ENCODE measurements around the gene HSD3B1. TPM values are rescaled to one million over a fixed set of nuclear protein-coding genes. Genes with fewer than 3 reads are reported as not detected.

The HSD3B1 gene
- total RNA-seq, 1 experiment from 2014 or later: not detected

GRCh38 chr1:119477710-119478109 is 29.3 kb upstream of the HSD3B1 start (continued):
- no peak for TF ChIP-seq MLX (CRISPR knock-in tag; IDR thresholded peaks at IDR 0.05)

- ChIA-PET CTCF (interaction anchor here (0.9 kb wide), 1 partner anchor 64 kb away, joined by 5 read pairs; no protein-coding TSS in a partner anchor), POLR2A (no interaction called here)
- ATAC-seq: no peak
- H3K27me3 Mint-ChIP-seq (ENCODE audit: low read depth): no peaks in the 10 kb centered on the region
- no peak overlapping the region for H3K4me3 Mint-ChIP-seq
- peaks cover 20% of the 10 kb centered on the region for H3K4me1 Mint-ChIP-seq
- no peaks in the 10 kb centered on the region for H3K36me3 Mint-ChIP-seq
- TF ChIP-seq MXD4 (CRISPR knock-in tag; IDR thresholded peaks at IDR 0.05; ENCODE audit: borderline replicate concordance) (no peak), ZNF396 (CRISPR knock-in tag; IDR thresholded peaks at IDR 0.05; ENCODE audit: borderline replicate concordance) (no peak), NFYB (CRISPR knock-in tag; conservative IDR thresholded peaks at IDR 0.05; ENCODE audit: low read depth) (no peak), USF2 (CRISPR knock-in tag; IDR thresholded peaks at IDR 0.05) (no peak), RORB (CRISPR knock-in tag; IDR thresholded peaks at IDR 0.05) (no peak), SOX15 (CRISPR knock-in tag; IDR thresholded peaks at IDR 0.05) (no peak), ATF3 (CRISPR knock-in tag; conservative IDR thresholded peaks at IDR 0.05) (no peak), CBFB (CRISPR knock-in tag; IDR thresholded peaks at IDR 0.05; ENCODE audit: low read depth) (no peak), ETV6 (CRISPR knock-in tag; IDR thresholded peaks at IDR 0.05) (no peak), MYBL2 (CRISPR knock-in tag; IDR thresholded peaks at IDR 0.05) (no peak), ERG (CRISPR knock-in tag; IDR thresholded peaks at IDR 0.05) (no peak), ZNF232 (CRISPR knock-in tag; IDR thresholded peaks at IDR 0.05) (no peak), PREB (CRISPR knock-in tag; IDR thresholded peaks at IDR 0.05; ENCODE audit: borderline replicate concordance) (no peak), FOXJ3 (CRISPR knock-in tag; IDR thresholded peaks at IDR 0.05; ENCODE audit: borderline replicate concordance) (no peak), ZSCAN18 (CRISPR knock-in tag; IDR thresholded peaks at IDR 0.05) (no peak), E2F1 (CRISPR knock-in tag; IDR thresholded peaks at IDR 0.05) (no peak), KAT7 (CRISPR knock-in tag; IDR thresholded peaks at IDR 0.05; ENCODE audit: borderline replicate concordance) (no peak), ATF1 (CRISPR knock-in tag; IDR thresholded peaks at IDR 0.05) (no peak)
- no peak for DNase-seq (ENCODE audit: low spot score)
- H3K27ac Mint-ChIP-seq: no peak overlapping the region
- H3K9me3 Mint-ChIP-seq: no peaks in the 10 kb centered on the region
Measured at GRCh38 chr1:119480175-119480574, 26.8 kb upstream of the HSD3B1 start.

All from WTC11 (cell line).